Activated naive CD4-positive, alpha-beta T cell (primary cell): Measurements from ENCODE around the gene FTO.

ENCODE experiments used
- DNase-seq, 4 experiments: peaks; one replicate each; lab custom pipeline; 2025; lab: John Stamatoyannopoulos, UW

Gene FTO

GRCh38 chr16:54160252-54160860 is 456.4 kb downstream of the FTO start:
- DNase-seq = no peak

- no peak for DNase-seq
Observed at GRCh38 chr16:54160939-54161897, 457.3 kb downstream of the FTO start.

GRCh38 chr16:54163197-54163843 is 459.4 kb downstream of the FTO start:
- no peak for DNase-seq

GRCh38 chr16:54164789-54165173 is 460.8 kb downstream of the FTO start:
- no peak for DNase-seq

GRCh38 chr16:54165174-54165911 is 461.4 kb downstream of the FTO start:
- DNase-seq = no peak

- no peak for DNase-seq
Observed at GRCh38 chr16:54165912-54166865, 462.2 kb downstream of the FTO start.

GRCh38 chr16:54169112-54169511 is 465.2 kb downstream of the FTO start:
- no peak for DNase-seq

- no peak for DNase-seq
Observed at GRCh38 chr16:54171626-54172537, 467.9 kb downstream of the FTO start.

- DNase-seq = no peak
Observed at GRCh38 chr16:54173490-54173889, 469.5 kb downstream of the FTO start.

- DNase-seq = no peak
Observed at GRCh38 chr16:54174201-54174600, 470.2 kb downstream of the FTO start.

GRCh38 chr16:54174750-54175149 is 470.8 kb downstream of the FTO start:
- no peak for DNase-seq

- no peak for DNase-seq
Observed at GRCh38 chr16:54175169-54175551, 471.2 kb downstream of the FTO start.

- no peak for DNase-seq
Observed at GRCh38 chr16:54175552-54176375, 471.8 kb downstream of the FTO start.

GRCh38 chr16:54176376-54176901 is 472.5 kb downstream of the FTO start:
- DNase-seq = no peak

GRCh38 chr16:54177052-54177861 is 473.3 kb downstream of the FTO start:
- DNase-seq = no peak

- DNase-seq = no peak
Observed at GRCh38 chr16:54177862-54178477, 474.0 kb downstream of the FTO start.

- DNase-seq = no peak
Observed at GRCh38 chr16:54178478-54178976, 474.6 kb downstream of the FTO start.
